T-helper 1 cell treated with Interleukin-12 subunit alpha and Interleukin-12 subunit beta and Interleukin-4 antibody, amounts not matched to agents 30 μg/mL and 1 μg/mL, for 36 hours (primary cell): ENCODE data around the gene FGFR4.

Source experiments
- H3K27ac Mint-ChIP-seq: one replicate; pipeline ENCODE4 v1.8.0; 2021; ENCODE audit warnings: mild to moderate bottlenecking, mixed read lengths
- H3K27me3 Mint-ChIP-seq: one replicate; pipeline ENCODE4 v1.8.0; 2021; ENCODE audit warnings: low read depth, mixed read lengths
- H3K36me3 Mint-ChIP-seq: one replicate; pipeline ENCODE4 v1.8.0; 2021; ENCODE audit warnings: low read depth, mixed read lengths
- H3K4me1 Mint-ChIP-seq: one replicate; pipeline ENCODE4 v1.8.0; 2021; ENCODE audit warnings: low read depth, mixed read lengths
- H3K4me3 Mint-ChIP-seq: one replicate; pipeline ENCODE4 v1.8.0; 2021; ENCODE audit warnings: mild to moderate bottlenecking, moderate library complexity, mixed read lengths
- H3K9me3 Mint-ChIP-seq: one replicate; pipeline ENCODE4 v1.8.0; 2021; ENCODE audit warnings: mixed read lengths

Gene FGFR4

DNA sequence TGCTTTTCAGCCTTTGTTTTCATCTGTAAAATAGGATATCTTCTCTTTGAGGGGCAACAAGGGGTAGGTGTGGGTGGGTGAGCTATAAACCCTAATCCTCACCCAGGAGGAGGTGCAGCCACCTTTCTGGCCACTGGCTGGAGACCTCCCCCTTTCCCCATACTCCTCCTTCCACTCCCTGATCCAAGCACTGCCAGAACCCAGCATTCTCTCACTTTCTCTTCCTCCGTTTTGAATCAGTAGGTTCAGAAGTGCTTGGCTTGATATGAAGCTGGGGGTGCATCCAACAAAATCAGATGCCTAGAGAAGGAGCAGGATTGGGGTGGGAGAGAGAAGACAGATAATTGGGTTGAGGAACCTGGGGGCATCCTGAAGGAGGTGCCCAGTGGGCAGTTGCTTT, 40.1 kb downstream of the FGFR4 start:
- Mint-ChIP-seq H3K36me3 (no peaks in the 10 kb centered on the region), H3K27me3 (no peaks in the 10 kb centered on the region), H3K4me3 (no peak overlapping the region), H3K9me3 (no peaks in the 10 kb centered on the region), H3K4me1 (peaks cover 26% of the 10 kb centered on the region), H3K27ac (no peak overlapping the region)

DNA sequence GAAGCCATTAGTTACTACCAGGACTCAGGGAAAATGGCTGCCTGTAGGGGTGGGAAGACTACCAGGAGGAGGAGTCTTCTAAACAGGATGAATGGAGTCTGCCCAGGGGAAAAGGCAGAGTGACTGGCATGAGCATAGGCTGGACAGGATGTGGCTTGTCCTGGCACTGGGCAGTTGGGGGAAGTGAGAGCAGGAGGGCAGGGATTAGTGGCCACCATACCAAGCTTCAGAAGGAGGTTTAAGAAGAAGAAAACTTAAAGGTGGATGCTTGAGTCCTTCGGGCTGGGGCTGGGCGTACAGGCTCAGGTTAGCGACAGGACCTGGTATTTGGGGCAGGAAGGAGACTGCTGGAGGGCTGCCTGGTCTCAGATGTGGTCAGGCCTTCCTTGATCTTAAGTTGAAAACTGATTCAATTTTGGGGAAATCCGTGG, 41.9 kb downstream of the FGFR4 start:
- peaks cover 26% of the 10 kb centered on the region for H3K4me1 Mint-ChIP-seq
- H3K4me3 Mint-ChIP-seq: peak overlapping the region; percentile 58
- H3K36me3 Mint-ChIP-seq: no peaks in the 10 kb centered on the region
- no peaks in the 10 kb centered on the region for H3K27me3 Mint-ChIP-seq
- no peaks in the 10 kb centered on the region for H3K9me3 Mint-ChIP-seq
- H3K27ac Mint-ChIP-seq: peak overlapping the region; percentile 85

DNA sequence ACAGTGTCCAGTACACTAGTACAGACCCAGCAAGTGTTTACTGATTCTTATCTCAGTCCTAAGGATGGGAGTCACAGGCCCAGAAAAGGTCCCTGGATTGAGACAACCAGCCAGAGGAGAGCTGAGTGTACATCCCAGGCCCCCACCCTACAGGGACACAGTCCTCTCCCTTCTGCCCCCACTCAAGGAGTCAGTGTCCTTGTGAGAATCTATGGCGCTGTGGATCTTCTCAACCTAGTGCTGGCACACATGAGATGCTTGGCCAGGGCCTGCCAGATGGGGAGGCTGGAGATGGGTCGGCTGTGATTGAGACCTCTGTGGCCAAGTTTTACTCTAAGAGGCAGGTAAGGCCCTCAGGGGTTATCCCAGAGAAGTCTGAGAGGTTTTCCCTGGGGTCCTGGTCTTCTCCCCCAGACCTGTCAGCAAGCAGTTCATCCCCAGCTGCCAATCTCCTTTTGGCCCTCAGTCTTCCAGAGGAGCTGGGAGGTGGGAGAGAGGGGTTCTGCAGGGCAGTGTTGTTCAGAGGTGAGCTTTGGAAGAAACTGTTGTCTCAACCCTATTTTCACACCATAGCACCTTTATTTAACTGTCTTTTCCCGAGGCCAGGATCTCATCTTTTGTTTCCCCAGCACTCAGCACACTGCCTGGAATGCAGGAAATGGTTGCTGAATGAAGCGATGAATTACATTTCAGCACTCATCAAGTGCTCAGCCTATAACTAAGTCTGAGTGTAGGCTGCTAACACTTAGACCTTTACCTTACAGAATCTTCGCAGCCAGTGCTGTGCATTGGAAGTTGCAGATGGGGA, 43.7 kb downstream of the FGFR4 start:
- peaks cover 7% of the 10 kb centered on the region for H3K36me3 Mint-ChIP-seq
- no peak overlapping the region for H3K27ac Mint-ChIP-seq

DNA sequence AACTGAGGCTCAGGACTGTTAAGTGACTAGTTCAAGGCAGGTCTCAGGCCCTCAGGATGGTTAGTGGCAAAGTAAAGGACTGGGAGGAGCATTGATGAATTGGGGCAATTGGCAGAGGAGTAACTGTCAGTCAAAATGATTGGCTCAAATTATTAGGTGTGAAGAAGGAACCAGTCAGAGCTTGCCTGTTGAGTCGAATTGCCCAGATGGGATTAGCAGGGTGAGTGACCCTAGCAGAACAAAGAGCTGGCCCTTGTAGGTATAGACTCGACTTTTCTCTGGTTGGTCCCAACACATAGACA, 44.3 kb downstream of the FGFR4 start:
- Mint-ChIP-seq H3K36me3 (peaks cover 10% of the 10 kb centered on the region), H3K4me3 (no peak overlapping the region), H3K27me3 (no peaks in the 10 kb centered on the region), H3K27ac (no peak overlapping the region), H3K4me1 (peaks cover 33% of the 10 kb centered on the region), H3K9me3 (no peaks in the 10 kb centered on the region)

More for the DNA sequence above, 43.7 kb downstream of the FGFR4 start:
- H3K27me3 Mint-ChIP-seq: no peaks in the 10 kb centered on the region
- H3K4me1 Mint-ChIP-seq: peaks cover 30% of the 10 kb centered on the region
- H3K4me3 Mint-ChIP-seq: no peak overlapping the region
- no peaks in the 10 kb centered on the region for H3K9me3 Mint-ChIP-seq

DNA sequence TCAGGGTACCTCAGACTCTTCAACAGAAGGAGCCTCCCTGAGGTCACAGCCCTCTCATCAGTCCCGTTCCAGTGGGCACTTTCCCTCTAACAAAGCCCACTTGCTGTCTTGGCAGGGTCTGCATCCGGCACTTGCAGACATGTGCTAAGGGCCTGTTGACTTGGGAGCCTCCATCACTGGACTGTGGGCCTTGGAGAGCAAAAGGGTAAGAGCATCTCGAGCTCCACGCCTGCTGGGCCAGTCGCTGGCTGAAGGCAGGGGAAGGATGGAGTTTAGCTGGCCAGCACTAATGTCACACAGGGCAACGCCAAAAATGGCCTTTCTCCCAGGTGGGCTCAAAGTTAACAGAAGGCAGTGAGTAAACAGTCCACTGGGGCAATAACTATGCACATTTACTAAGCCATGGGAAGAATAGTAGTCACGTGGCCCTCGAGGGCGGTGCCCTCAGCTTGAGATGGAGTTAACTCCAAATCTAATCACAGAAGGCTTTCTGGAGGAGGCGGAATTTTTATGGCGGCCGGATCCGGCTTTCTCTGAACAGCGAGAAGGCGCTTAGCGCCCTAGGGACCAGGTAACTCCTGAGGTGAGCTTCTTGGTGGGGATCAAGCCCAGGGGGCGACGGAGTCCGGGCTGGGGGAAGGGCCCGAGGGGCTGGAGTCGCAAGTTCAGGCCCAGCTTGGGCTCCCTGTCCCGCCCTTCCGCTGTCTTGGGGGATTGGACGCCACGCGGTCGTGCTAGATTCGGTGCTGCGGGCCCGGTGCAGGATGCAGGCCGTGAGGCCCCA, 44.8 kb downstream of the FGFR4 start:
- Mint-ChIP-seq H3K27me3 (no peaks in the 10 kb centered on the region), H3K36me3 (peaks cover 10% of the 10 kb centered on the region), H3K4me3 (peak overlapping the region; percentile 30), H3K9me3 (no peaks in the 10 kb centered on the region), H3K27ac (peak overlapping the region; percentile 82), H3K4me1 (peaks cover 39% of the 10 kb centered on the region)

DNA sequence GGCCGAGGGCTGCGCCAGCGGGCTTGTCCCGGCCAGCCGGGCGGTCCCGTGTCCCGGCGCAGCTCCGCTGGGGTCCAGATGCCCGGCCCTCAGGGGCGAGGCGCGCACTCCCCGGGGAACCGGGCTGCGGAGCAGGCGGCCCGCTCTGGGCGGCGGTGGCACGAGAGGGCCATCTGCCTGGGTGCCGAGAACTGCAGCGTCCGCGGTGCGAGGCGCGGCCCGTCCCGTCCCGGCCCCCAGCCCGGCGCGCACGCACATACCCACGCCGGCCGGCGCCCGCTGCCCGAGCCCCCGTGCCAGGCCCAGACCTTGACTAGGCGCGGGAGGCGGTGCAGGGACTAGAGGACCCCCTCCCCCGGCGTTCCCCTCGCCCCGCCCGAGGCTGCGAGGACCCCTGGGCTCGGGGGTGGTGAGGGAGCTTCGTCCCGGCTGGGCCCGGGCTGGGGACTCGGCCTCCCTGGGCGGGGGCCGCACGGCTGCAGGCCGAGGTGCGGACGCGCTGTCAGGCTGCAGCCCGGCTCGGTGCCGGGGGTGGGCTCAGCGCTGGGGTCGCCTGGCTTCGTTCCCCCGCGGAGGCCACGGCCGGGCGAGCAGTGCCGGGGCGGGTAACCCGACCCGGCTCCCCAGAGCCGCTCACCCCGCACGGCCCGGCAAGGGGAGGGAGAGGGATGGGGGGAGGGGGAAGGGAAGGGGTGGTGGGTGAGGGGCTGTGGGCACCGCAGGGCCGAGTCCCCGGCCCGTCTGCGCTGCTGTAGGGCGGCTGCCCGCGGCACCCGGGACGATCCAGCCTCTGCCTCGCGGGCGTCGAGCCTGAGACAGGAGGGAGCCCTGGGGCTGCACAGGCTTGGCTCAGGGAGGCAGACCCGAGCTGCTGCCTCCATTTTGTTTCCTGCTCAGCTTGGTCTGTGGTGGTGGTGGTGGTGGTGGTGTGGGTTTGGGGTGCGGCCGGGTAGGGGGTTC, 45.7 kb downstream of the FGFR4 start:
- no peaks in the 10 kb centered on the region for H3K9me3 Mint-ChIP-seq
- peak overlapping the region; percentile 53 for H3K27ac Mint-ChIP-seq
- H3K36me3 Mint-ChIP-seq: peaks cover 13% of the 10 kb centered on the region
- H3K4me1 Mint-ChIP-seq: peaks cover 44% of the 10 kb centered on the region
- H3K27me3 Mint-ChIP-seq: no peaks in the 10 kb centered on the region
- peak overlapping the region; percentile 39 for H3K4me3 Mint-ChIP-seq

DNA sequence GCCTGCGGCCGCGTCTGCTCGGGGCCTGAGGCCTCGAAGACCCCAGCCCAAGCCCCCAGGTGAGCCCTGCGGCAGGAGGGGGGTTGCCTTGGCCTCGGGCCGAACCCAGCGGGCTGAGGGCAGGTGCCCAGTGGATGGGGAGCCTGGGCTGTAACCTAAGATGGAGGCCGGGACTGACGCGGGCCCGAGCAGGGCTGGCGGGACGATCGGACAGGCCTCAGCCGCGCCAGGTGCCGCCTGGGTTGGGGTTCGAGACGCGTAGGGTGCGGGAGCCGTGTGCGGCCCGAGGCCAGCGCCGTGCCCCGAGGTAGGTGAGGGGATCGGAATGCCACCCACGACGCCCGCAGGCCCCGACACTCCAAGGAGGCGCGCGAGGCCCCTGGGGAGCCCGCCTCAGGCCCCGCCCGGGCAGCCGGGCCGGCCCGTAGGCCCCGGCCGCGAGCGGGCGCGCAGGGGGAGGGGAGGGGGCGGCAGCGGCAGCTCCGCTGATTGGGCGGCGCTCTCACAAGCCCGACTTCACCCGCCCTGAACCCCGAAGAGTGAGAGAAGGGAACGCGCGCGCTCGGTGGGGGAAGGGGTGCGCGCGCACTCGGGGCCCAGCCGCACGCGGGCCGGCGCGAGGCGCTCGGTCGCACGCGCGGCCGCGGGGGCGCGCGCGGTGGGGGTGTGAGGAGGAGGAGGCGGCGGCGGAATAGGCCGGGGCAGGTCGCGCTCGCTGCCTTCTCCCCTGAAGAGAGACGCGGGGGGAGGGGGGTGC, 46.6 kb downstream of the FGFR4 start, which contains the start of gene NSD1:
NSD1 (plus strand) TSS at position 678 of the 757 bp plus-strand sequence. CDS start 1,331 bp downstream, outside the sequence.
- H3K4me1 Mint-ChIP-seq: peaks cover 45% of the 10 kb centered on the region
- peak within 1 kb of the TSS; percentile 87 for H3K4me3 Mint-ChIP-seq
- peak within 1 kb of the TSS; percentile 84 for H3K27ac Mint-ChIP-seq
- H3K36me3 Mint-ChIP-seq: peaks cover 15% of the 10 kb centered on the region
- H3K9me3 Mint-ChIP-seq: no peaks in the 10 kb centered on the region
- H3K27me3 Mint-ChIP-seq: no peaks in the 10 kb centered on the region

DNA sequence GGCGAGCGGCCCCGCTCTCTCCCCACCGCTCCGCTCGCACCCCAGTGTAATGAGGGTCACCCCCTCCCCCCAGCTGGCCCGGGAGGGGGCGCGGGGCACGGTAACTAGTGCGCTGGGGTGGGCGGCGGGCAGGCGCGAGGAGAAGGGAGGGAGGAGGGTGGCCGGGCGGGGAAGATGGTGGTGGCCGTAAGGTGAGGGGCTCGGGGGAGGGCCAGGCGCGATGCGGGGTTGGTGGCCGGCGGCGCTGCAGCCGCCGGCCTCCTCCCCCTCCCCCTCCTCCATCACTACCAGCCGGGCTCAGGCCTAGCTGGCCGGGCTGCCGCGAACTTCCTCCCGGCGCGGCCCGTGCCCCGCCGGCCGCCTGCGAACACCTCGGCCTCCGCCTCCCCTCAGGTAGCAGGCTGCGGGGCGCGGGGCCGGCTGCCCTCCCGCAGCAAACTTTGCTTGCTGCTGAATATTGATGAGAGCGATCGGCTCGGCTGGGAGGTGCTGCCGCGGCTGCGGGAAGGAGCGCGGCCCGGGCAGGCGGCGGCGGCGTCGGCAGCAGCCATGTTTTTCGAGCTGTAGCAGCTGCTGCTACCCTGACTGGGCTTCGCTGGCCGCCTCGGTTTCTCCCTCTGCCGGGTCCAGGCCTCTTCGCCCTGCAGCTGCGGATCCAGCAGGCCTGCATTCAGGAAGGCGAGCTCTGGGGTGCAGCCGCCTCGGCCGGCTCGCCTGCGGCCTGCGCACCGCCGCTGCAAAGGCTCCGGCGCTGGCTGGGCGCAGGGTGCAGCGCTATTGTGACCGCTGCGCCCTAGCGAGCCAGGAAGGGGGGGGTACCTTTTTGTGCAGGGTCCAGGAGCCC, 47.4 kb downstream of the FGFR4 start:
- Mint-ChIP-seq H3K27me3 (no peaks in the 10 kb centered on the region), H3K4me3 (peak overlapping the region; percentile 87), H3K27ac (peak overlapping the region; percentile 84), H3K36me3 (peaks cover 15% of the 10 kb centered on the region), H3K9me3 (no peaks in the 10 kb centered on the region), H3K4me1 (peaks cover 37% of the 10 kb centered on the region)

DNA sequence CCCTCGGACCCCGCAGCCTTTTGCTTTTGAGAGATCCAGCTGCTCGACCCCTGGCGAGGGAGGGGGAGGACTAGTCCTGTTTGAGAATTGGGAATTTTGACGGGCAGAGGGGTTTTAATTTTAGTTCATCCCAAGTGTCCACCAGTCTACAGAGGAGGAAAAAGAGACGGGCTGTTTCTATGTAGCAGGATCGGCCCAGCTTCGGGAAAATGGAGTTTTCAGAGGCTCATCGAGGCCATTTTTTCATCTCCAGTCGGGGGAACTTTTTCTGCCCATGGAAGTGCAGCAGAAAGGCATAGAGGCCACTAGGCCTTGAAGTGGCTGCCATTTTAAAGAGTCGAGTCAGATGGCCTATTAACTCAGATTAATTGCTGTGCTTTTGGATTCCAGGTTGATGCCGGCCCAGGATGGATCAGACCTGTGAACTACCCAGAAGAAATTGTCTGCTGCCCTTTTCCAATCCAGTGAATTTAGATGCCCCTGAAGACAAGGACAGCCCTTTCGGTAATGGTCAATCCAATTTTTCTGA, 48.0 kb downstream of the FGFR4 start:
- H3K36me3 Mint-ChIP-seq: peaks cover 17% of the 10 kb centered on the region
- H3K4me3 Mint-ChIP-seq: peak overlapping the region; percentile 87
- H3K27me3 Mint-ChIP-seq: no peaks in the 10 kb centered on the region
- no peaks in the 10 kb centered on the region for H3K9me3 Mint-ChIP-seq
- H3K27ac Mint-ChIP-seq: peak overlapping the region; percentile 84
- H3K4me1 Mint-ChIP-seq: peaks cover 33% of the 10 kb centered on the region

DNA sequence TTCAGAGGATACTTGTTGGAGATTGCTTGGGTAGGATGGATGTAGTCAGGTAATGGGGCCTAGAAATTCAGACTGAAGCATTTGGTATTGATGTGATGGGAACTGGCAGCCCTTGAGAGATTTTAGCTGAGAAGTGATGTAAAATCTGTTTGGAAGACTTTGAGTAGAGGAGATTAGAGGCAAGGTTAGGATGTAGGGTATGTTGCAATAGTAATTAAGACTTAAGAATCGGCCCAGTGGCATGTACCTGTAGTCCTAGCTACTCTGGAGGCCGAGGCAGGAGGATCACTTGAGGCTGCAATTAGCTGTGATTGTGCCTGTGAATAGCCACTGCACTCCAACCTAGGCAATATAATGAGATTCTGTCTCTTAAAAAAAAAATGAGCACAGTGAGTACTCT, 53.6 kb downstream of the FGFR4 start:
- no peak overlapping the region for H3K4me3 Mint-ChIP-seq
- no peak overlapping the region for H3K27ac Mint-ChIP-seq
- peaks cover 43% of the 10 kb centered on the region for H3K4me1 Mint-ChIP-seq
- H3K9me3 Mint-ChIP-seq: no peaks in the 10 kb centered on the region
- no peaks in the 10 kb centered on the region for H3K27me3 Mint-ChIP-seq
- peaks cover 39% of the 10 kb centered on the region for H3K36me3 Mint-ChIP-seq

DNA sequence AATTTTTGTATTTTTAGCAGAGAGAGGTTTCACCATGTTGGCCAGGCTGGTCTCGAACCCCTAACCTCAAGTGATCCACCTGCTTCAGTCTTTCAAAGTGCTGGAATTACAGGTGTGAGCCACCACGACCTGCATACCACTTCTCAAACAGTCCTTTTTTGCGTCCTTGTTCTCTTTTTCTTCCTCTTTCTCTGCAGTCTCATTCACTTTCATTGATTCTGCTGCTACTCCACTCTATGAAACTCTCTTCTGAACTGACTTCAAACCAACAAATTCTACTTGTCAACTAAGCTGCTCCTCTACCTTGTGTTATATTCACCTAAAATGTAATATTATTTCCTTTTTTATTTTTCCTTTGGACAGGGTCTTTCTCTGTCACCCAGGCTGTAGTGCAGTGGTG, 54.8 kb downstream of the FGFR4 start:
- Mint-ChIP-seq H3K27me3 (no peaks in the 10 kb centered on the region), H3K4me3 (no peak overlapping the region), H3K36me3 (peaks cover 35% of the 10 kb centered on the region), H3K27ac (peak overlapping the region; percentile 15), H3K4me1 (peaks cover 33% of the 10 kb centered on the region), H3K9me3 (no peaks in the 10 kb centered on the region)

DNA sequence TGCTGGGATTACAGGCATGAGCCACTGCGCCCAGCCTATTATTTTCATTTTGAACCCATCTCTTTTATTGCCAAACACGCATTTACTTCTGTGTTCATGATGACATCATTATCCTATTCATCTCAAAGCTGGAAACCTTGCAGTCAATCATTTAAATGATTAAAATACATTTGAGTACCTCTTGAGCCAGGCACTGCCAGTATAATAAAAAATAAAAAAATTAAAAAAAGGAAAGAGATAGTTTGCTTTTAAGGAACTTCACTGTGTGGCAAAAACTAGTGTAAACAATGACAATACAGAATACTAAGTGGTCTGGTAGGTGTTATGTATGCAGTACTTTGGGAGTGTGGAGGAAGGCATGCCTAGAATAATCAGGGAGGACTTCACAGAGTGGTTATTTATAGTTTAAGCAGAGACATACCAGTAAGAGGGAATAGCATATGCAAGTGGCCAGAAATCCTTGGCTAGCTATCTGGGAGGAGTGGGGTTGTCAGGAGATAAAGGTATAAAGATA, 55.4 kb downstream of the FGFR4 start:
- Mint-ChIP-seq H3K4me1 (peaks cover 28% of the 10 kb centered on the region), H3K4me3 (no peak overlapping the region), H3K9me3 (no peaks in the 10 kb centered on the region), H3K36me3 (peaks cover 34% of the 10 kb centered on the region), H3K27me3 (no peaks in the 10 kb centered on the region), H3K27ac (no peak overlapping the region)

DNA sequence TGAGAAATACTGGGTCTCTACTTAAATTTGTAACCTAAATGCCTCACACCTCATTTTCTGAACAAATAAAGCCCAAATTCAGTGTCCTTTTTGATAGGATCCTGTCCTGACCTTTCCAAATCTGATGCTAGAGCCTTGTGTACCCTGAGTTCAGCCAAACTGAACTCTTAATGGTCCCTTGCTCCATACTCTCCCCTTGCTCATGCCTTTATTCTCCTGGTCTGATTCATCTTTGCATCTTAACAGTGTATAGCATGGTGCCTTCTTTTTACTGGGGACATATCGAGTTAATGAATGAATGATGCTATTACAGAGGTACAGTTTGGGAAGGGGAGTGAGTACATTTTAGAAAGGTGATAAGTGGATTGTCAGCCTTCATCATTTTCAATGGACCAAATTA, 56.1 kb downstream of the FGFR4 start:
- H3K36me3 Mint-ChIP-seq: peaks cover 37% of the 10 kb centered on the region
- H3K4me3 Mint-ChIP-seq: no peak overlapping the region

More for the DNA sequence above, 56.1 kb downstream of the FGFR4 start:
- Mint-ChIP-seq H3K27ac (no peak overlapping the region), H3K4me1 (peaks cover 23% of the 10 kb centered on the region), H3K9me3 (no peaks in the 10 kb centered on the region), H3K27me3 (no peaks in the 10 kb centered on the region)
